SK-N-SH treated with all-trans-retinoic acid at 6 μM for 48 hours (cell line): ENCODE measurements around the gene PPP6R2.

Experiments used
- GLIS3 ChIP-seq: fragments of 250-450 bp; sonication (Bioruptor Pico); IDR thresholded peaks from 2 replicates; pipeline ENCODE4 v1.5.0; 2020; ENCODE audit warnings: mild to moderate bottlenecking, moderate library complexity
- RARB ChIP-seq: fragments of 250-450 bp; sonication (Bioruptor Pico); IDR thresholded peaks from 2 replicates; pipeline ENCODE4 v1.8.0; 2021; ENCODE audit warnings: mild to moderate bottlenecking, moderate library complexity
- ZNF565 ChIP-seq: fragments of 450-650 bp; formaldehyde crosslinking; conservative IDR thresholded peaks from 2 replicates; pipeline ENCODE4 v1.5.0; 2020; ENCODE audit warnings: low read depth, mild to moderate bottlenecking, moderate library complexity

GRCh38 chr22:50470491-50470890 is 127.4 kb downstream of the PPP6R2 start:
- TF ChIP-seq RARB (CRISPR knock-in tag) (no peak), GLIS3 (CRISPR knock-in tag) (no peak), ZNF565 (no peak)
